ENCODE measurements around the gene OAS1. TPM values are rescaled to one million over a fixed set of nuclear protein-coding genes. Genes with fewer than 3 reads are reported as not detected.

OAS1 gene
- total RNA-seq, 1 donor from 2014 or later: 132 TPM

DNA sequence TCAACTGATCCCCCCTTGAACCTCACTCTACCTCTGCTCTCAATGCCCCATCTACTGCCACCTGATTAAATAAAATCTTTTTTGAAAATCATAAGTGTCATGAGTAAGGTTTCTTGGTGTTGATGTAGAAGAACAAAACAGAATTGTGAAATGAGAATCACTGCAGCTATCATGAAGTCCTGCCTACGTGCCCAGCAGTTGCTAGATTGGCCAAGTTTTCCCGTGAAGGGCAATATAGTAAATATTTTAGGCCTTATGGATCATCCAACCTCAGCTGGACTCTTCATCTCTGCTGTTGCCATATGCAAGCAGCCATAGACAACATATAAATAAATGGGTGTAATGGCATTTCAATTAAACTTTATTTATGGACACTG lies 26.4 kb downstream of the OAS1 start:
- H3K79me2 ChIP-seq (ENCODE audit: insufficient read depth, low read length): no peaks in the 10 kb centered on the region
- Mint-ChIP-seq H3K9me3 (ENCODE audit: unreplicated experiment) (peaks cover 2% of the 10 kb centered on the region), H3K27me3 (ENCODE audit: low read depth, unreplicated experiment) (peaks cover 25% of the 10 kb centered on the region), H3K4me3 (ENCODE audit: unreplicated experiment) (no peak overlapping the region), H3K27ac (ENCODE audit: unreplicated experiment) (no peak overlapping the region), H3K36me3 (ENCODE audit: low read depth, unreplicated experiment) (no peaks in the 10 kb centered on the region), H3K4me1 (ENCODE audit: low read depth, unreplicated experiment) (peaks cover 2% of the 10 kb centered on the region)
- TF ChIP-seq, protein P1, sequence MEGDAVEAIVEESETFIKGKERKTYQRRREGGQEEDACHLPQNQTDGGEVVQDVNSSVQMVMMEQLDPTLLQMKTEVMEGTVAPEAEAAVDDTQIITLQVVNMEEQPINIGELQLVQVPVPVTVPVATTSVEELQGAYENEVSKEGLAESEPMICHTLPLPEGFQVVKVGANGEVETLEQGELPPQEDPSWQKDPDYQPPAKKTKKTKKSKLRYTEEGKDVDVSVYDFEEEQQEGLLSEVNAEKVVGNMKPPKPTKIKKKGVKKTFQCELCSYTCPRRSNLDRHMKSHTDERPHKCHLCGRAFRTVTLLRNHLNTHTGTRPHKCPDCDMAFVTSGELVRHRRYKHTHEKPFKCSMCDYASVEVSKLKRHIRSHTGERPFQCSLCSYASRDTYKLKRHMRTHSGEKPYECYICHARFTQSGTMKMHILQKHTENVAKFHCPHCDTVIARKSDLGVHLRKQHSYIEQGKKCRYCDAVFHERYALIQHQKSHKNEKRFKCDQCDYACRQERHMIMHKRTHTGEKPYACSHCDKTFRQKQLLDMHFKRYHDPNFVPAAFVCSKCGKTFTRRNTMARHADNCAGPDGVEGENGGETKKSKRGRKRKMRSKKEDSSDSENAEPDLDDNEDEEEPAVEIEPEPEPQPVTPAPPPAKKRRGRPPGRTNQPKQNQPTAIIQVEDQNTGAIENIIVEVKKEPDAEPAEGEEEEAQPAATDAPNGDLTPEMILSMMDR (IDR thresholded peaks at IDR 0.05; ENCODE audit: insufficient read depth, low read depth, low read length): no peak
- TF ChIP-seq EZH2 (IDR thresholded peaks at IDR 0.05; ENCODE audit: insufficient read depth, low read length): no peak
- no peak for DNase-seq (ENCODE audit: low read depth)
- H3K36me3 ChIP-seq (ENCODE audit: insufficient read depth, low read length): no peaks in the 10 kb centered on the region
- no peak overlapping the region for H3K4me2 ChIP-seq (ENCODE audit: low read length)
- H4K20me1 ChIP-seq (ENCODE audit: insufficient read depth, low read length): no peaks in the 10 kb centered on the region
- no peaks in the 10 kb centered on the region for H3K9me3 ChIP-seq (ENCODE audit: insufficient read depth, low read depth, low read length)
- H3K4me1 ChIP-seq (ENCODE audit: insufficient read depth, low read length): no peaks in the 10 kb centered on the region
- no peak for FAIRE-seq
- no peak overlapping the region for H2AFZ ChIP-seq (ENCODE audit: low read depth, low read length)
- H3K27ac ChIP-seq (ENCODE audit: low read depth, low read length): no peak overlapping the region
- no peak overlapping the region for H3K4me3 ChIP-seq (ENCODE audit: insufficient read depth, low read depth, low read length)
- no peak overlapping the region for H3K9ac ChIP-seq (ENCODE audit: low read length)
- no peaks in the 10 kb centered on the region for H3K27me3 ChIP-seq (ENCODE audit: insufficient read depth, low read length)

DNA sequence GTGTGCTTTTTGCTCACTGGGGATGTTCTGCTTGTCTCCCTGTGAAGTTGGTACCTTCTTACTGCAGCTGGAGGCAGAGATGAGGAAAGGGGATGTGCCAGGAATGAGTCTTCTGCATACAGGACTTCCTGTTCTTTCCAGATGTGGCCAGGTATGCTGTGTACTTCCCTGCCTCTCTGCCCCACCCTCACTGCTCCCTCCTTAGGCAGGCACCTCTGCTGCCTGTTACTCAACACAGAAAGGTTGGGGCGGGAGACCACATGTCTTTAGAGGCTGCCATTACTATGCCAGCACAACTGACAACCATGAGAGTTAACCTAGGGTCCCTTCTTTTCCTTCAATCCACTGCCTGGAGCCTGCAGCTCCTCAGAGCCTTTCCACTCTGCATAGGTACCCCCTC lies 29.5 kb downstream of the OAS1 start:
- no peak for TF ChIP-seq EZH2 (IDR thresholded peaks at IDR 0.05; ENCODE audit: insufficient read depth, low read length)
- TF ChIP-seq, protein P1 (IDR thresholded peaks at IDR 0.05; ENCODE audit: insufficient read depth, low read depth, low read length): no peak
- Mint-ChIP-seq H3K27ac (ENCODE audit: unreplicated experiment) (no peak overlapping the region), H3K4me3 (ENCODE audit: unreplicated experiment) (no peak overlapping the region), H3K9me3 (ENCODE audit: unreplicated experiment) (no peaks in the 10 kb centered on the region), H3K4me1 (ENCODE audit: low read depth, unreplicated experiment) (peaks cover 7% of the 10 kb centered on the region), H3K27me3 (ENCODE audit: low read depth, unreplicated experiment) (peaks cover 28% of the 10 kb centered on the region), H3K36me3 (ENCODE audit: low read depth, unreplicated experiment) (no peaks in the 10 kb centered on the region)
- DNase-seq (ENCODE audit: low read depth) (no peak), FAIRE-seq (no peak)
- Histone ChIP-seq H3K27me3 (ENCODE audit: insufficient read depth, low read length) (no peaks in the 10 kb centered on the region), H3K27ac (ENCODE audit: low read depth, low read length) (no peak overlapping the region), H3K4me2 (ENCODE audit: low read length) (no peak overlapping the region), H3K4me1 (ENCODE audit: insufficient read depth, low read length) (peaks cover 7% of the 10 kb centered on the region), H3K36me3 (ENCODE audit: insufficient read depth, low read length) (no peaks in the 10 kb centered on the region), H4K20me1 (ENCODE audit: insufficient read depth, low read length) (no peaks in the 10 kb centered on the region), H3K9ac (ENCODE audit: low read length) (no peak overlapping the region), H3K4me3 (ENCODE audit: insufficient read depth, low read depth, low read length) (no peak overlapping the region), H3K79me2 (ENCODE audit: insufficient read depth, low read length) (no peaks in the 10 kb centered on the region), H3K9me3 (ENCODE audit: insufficient read depth, low read depth, low read length) (no peaks in the 10 kb centered on the region), H2AFZ (ENCODE audit: low read depth, low read length) (no peak overlapping the region)

DNA sequence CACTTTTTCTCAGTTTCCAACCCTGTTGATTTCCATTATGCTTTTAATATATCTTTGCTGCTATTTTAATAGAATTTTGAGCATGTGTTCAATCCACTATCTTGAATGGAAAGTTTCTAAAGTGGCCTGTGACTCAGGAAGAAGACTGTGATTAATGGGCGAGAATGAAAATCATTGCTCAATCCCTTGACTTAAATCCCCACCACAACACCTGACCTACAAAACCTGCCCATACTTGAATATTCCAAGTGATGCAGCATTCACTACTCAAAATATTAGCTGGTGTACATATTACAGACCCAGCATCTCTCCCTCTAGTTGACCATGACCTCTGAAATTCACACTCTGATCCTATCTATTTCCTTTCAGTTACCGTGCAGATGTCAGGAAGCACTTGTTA lies 30.2 kb downstream of the OAS1 start:
- H3K27ac Mint-ChIP-seq (ENCODE audit: unreplicated experiment): peak overlapping the region; percentile 41
- no peak overlapping the region for H3K9ac ChIP-seq (ENCODE audit: low read length)
- FAIRE-seq (no peak), DNase-seq (ENCODE audit: low read depth) (no peak)
- H3K4me3 Mint-ChIP-seq (ENCODE audit: unreplicated experiment): no peak overlapping the region
- H3K4me1 Mint-ChIP-seq (ENCODE audit: low read depth, unreplicated experiment): peaks cover 7% of the 10 kb centered on the region
- no peaks in the 10 kb centered on the region for H3K27me3 ChIP-seq (ENCODE audit: insufficient read depth, low read length)
- no peaks in the 10 kb centered on the region for H4K20me1 ChIP-seq (ENCODE audit: insufficient read depth, low read length)
- no peak overlapping the region for H2AFZ ChIP-seq (ENCODE audit: low read depth, low read length)
- H3K36me3 Mint-ChIP-seq (ENCODE audit: low read depth, unreplicated experiment): no peaks in the 10 kb centered on the region
- peaks cover 23% of the 10 kb centered on the region for H3K27me3 Mint-ChIP-seq (ENCODE audit: low read depth, unreplicated experiment)
- no peaks in the 10 kb centered on the region for H3K79me2 ChIP-seq (ENCODE audit: insufficient read depth, low read length)
- TF ChIP-seq, protein P1 (IDR thresholded peaks at IDR 0.05; ENCODE audit: insufficient read depth, low read depth, low read length): no peak
- TF ChIP-seq EZH2 (IDR thresholded peaks at IDR 0.05; ENCODE audit: insufficient read depth, low read length): no peak
- H3K27ac ChIP-seq (ENCODE audit: low read depth, low read length): no peak overlapping the region
- no peaks in the 10 kb centered on the region for H3K9me3 Mint-ChIP-seq (ENCODE audit: unreplicated experiment)
- no peaks in the 10 kb centered on the region for H3K36me3 ChIP-seq (ENCODE audit: insufficient read depth, low read length)
- H3K9me3 ChIP-seq (ENCODE audit: insufficient read depth, low read depth, low read length): no peaks in the 10 kb centered on the region
- no peak overlapping the region for H3K4me3 ChIP-seq (ENCODE audit: insufficient read depth, low read depth, low read length)
- no peak overlapping the region for H3K4me2 ChIP-seq (ENCODE audit: low read length)
- H3K4me1 ChIP-seq (ENCODE audit: insufficient read depth, low read length): peaks cover 7% of the 10 kb centered on the region
